ENCODE measurements around the gene SLC6A5.

The SLC6A5 gene

GRCh38 chr11:20632169-20632532 lies 32.7 kb downstream of the SLC6A5 start:
- TF ChIP-seq POLR2A (IDR thresholded peaks at IDR 0.05; ENCODE audit: low read depth, low read length) (no peak), TAF1 (IDR thresholded peaks at IDR 0.05; ENCODE audit: borderline replicate concordance, low read depth, low read length) (no peak), POLR2AphosphoS5 (IDR thresholded peaks at IDR 0.05; ENCODE audit: low read depth, low read length) (no peak)
- FAIRE-seq = no peak
- DNase-seq (ENCODE audit: insufficient read length) = no peak

- no peak for TF ChIP-seq POLR2AphosphoS5 (IDR thresholded peaks at IDR 0.05; ENCODE audit: low read depth, low read length)
- DNase-seq (ENCODE audit: insufficient read length) (no peak), FAIRE-seq (no peak)
Measured at GRCh38 chr11:20634044-20634443, 34.6 kb downstream of the SLC6A5 start.

GRCh38 chr11:20634781-20635180 lies 35.4 kb downstream of the SLC6A5 start:
- no peak for DNase-seq (ENCODE audit: insufficient read length)
- no peak for FAIRE-seq
- TF ChIP-seq POLR2AphosphoS5 (IDR thresholded peaks at IDR 0.05; ENCODE audit: low read depth, low read length) (no peak), POLR2A (IDR thresholded peaks at IDR 0.05; ENCODE audit: low read depth, low read length) (no peak), TAF1 (IDR thresholded peaks at IDR 0.05; ENCODE audit: borderline replicate concordance, low read depth, low read length) (no peak)

- no peak for TF ChIP-seq TAF1 (IDR thresholded peaks at IDR 0.05; ENCODE audit: borderline replicate concordance, low read depth, low read length)
- no peak for TF ChIP-seq POLR2AphosphoS5 (IDR thresholded peaks at IDR 0.05; ENCODE audit: low read depth, low read length)
- no peak for TF ChIP-seq POLR2A (IDR thresholded peaks at IDR 0.05; ENCODE audit: low read depth, low read length)
- FAIRE-seq (no peak), DNase-seq (ENCODE audit: insufficient read length) (no peak)
Measured at GRCh38 chr11:20638074-20638473, 38.7 kb downstream of the SLC6A5 start.

- TF ChIP-seq POLR2AphosphoS5 (IDR thresholded peaks at IDR 0.05; ENCODE audit: low read depth, low read length) = no peak
- no peak for TF ChIP-seq POLR2A (IDR thresholded peaks at IDR 0.05; ENCODE audit: low read depth, low read length)
- no peak for TF ChIP-seq TAF1 (IDR thresholded peaks at IDR 0.05; ENCODE audit: borderline replicate concordance, low read depth, low read length)
- DNase-seq (ENCODE audit: insufficient read length) (no peak), FAIRE-seq (no peak)
Measured at GRCh38 chr11:20639688-20640087, 40.3 kb downstream of the SLC6A5 start.

- FAIRE-seq = no peak
- no peak for DNase-seq (ENCODE audit: insufficient read length)
- no peak for TF ChIP-seq TAF1 (IDR thresholded peaks at IDR 0.05; ENCODE audit: borderline replicate concordance, low read depth, low read length)
- TF ChIP-seq POLR2AphosphoS5 (IDR thresholded peaks at IDR 0.05; ENCODE audit: low read depth, low read length) = no peak
- TF ChIP-seq POLR2A (IDR thresholded peaks at IDR 0.05; ENCODE audit: low read depth, low read length) = no peak
Measured at GRCh38 chr11:20640401-20640800, 41.0 kb downstream of the SLC6A5 start.

GRCh38 chr11:20644360-20644759 lies 45.0 kb downstream of the SLC6A5 start:
- TF ChIP-seq TAF1 (IDR thresholded peaks at IDR 0.05; ENCODE audit: borderline replicate concordance, low read depth, low read length) (no peak), POLR2A (IDR thresholded peaks at IDR 0.05; ENCODE audit: low read depth, low read length) (no peak), POLR2AphosphoS5 (IDR thresholded peaks at IDR 0.05; ENCODE audit: low read depth, low read length) (no peak)
- FAIRE-seq (peak; percentile 74), DNase-seq (ENCODE audit: insufficient read length) (no peak)

GRCh38 chr11:20647976-20648565 lies 48.7 kb downstream of the SLC6A5 start:
- DNase-seq (ENCODE audit: insufficient read length) = peak; percentile 21
- no peak for TF ChIP-seq POLR2A (IDR thresholded peaks at IDR 0.05; ENCODE audit: low read depth, low read length)
- FAIRE-seq = peak; percentile 82

GRCh38 chr11:20652150-20652806 lies 52.9 kb downstream of the SLC6A5 start:
- no peak for TF ChIP-seq TAF1 (IDR thresholded peaks at IDR 0.05; ENCODE audit: borderline replicate concordance, low read depth, low read length)
- no peak for TF ChIP-seq POLR2AphosphoS5 (IDR thresholded peaks at IDR 0.05; ENCODE audit: low read depth, low read length)
- no peak for TF ChIP-seq POLR2A (IDR thresholded peaks at IDR 0.05; ENCODE audit: low read depth, low read length)
- FAIRE-seq (no peak), DNase-seq (ENCODE audit: insufficient read length) (no peak)

GRCh38 chr11:20654038-20654437 lies 54.6 kb downstream of the SLC6A5 start:
- TF ChIP-seq POLR2AphosphoS5 (IDR thresholded peaks at IDR 0.05; ENCODE audit: low read depth, low read length) = no peak
- no peak for TF ChIP-seq TAF1 (IDR thresholded peaks at IDR 0.05; ENCODE audit: borderline replicate concordance, low read depth, low read length)
- no peak for TF ChIP-seq POLR2A (IDR thresholded peaks at IDR 0.05; ENCODE audit: low read depth, low read length)
- FAIRE-seq (no peak), DNase-seq (ENCODE audit: insufficient read length) (no peak)

GRCh38 chr11:20656901-20657300 lies 57.5 kb downstream of the SLC6A5 start:
- DNase-seq (ENCODE audit: insufficient read length) (no peak), FAIRE-seq (no peak)
- TF ChIP-seq POLR2AphosphoS5 (IDR thresholded peaks at IDR 0.05; ENCODE audit: low read depth, low read length) = no peak

GRCh38 chr11:20658135-20658534 lies 58.7 kb downstream of the SLC6A5 start:
- no peak for TF ChIP-seq POLR2AphosphoS5 (IDR thresholded peaks at IDR 0.05; ENCODE audit: low read depth, low read length)
- no peak for TF ChIP-seq POLR2A (IDR thresholded peaks at IDR 0.05; ENCODE audit: low read depth, low read length)
- TF ChIP-seq TAF1 (IDR thresholded peaks at IDR 0.05; ENCODE audit: borderline replicate concordance, low read depth, low read length) = no peak
- FAIRE-seq (no peak), DNase-seq (ENCODE audit: insufficient read length) (no peak)

GRCh38 chr11:20661445-20661844 lies 62.0 kb downstream of the SLC6A5 start:
- TF ChIP-seq POLR2A (IDR thresholded peaks at IDR 0.05; ENCODE audit: low read depth, low read length) (no peak), POLR2AphosphoS5 (IDR thresholded peaks at IDR 0.05; ENCODE audit: low read depth, low read length) (no peak), TAF1 (IDR thresholded peaks at IDR 0.05; ENCODE audit: borderline replicate concordance, low read depth, low read length) (no peak)
- no peak for DNase-seq (ENCODE audit: insufficient read length)
- FAIRE-seq = no peak
